K562 (cell line): ENCODE measurements around the gene EXOSC2. TPM values are rescaled to one million over a fixed set of nuclear protein-coding genes. Genes with fewer than 3 reads are reported as not detected.

Experiments used
- ATAC-seq: fragments of 200-7000 bp; cut with Tn5 transposase; 3 replicates; pipeline ENCODE4 v1.9.1; 2020; ENCODE audit warnings: moderate library complexity
- BruUV-seq: library from RNA; stranded (reverse); fragments of 400-500 nt; replicated peaks from 2 replicates; lab custom pipeline; 2021; lab: Mats Ljungman, UMichigan
- CTCF ChIA-PET: fragments of 300-600 bp; formaldehyde crosslinking; extraction: SDS; loops from one replicate; lab custom pipeline; 2021; ENCODE audit warnings: low intra/inter-chr PET ratio; lab: Yijun Ruan, JAX
- POLR2A ChIA-PET: fragments of 300-600, 350-650 bp; sonication (Branson Sonifier 250); formaldehyde crosslinking; extraction: SDS; loops from one replicate; lab custom pipeline; 2021; ENCODE audit warnings: antibody characterized with exemption, inconsistent platforms; lab: Yijun Ruan, JAX
- DNase-seq, 4 experiments: peaks; one replicate each; pipeline versions ENCODE4 v3.0.0 to v3.0.0-alpha.2; 2011 to 2018; ENCODE audit warnings: low spot score in 3 of 4, mixed read lengths in 3 of 4; ENCODE audit errors: extremely low read depth in 1 of 4
- FAIRE-seq: peaks from 2 replicates; lab custom pipeline; 2011; peaks lifted over from hg19 to GRCh38; lab: Jason Lieb, UNC
- H2AFZ ChIP-seq: 2 replicates; pipeline ENCODE4 v1.6.0; 2011; ENCODE audit warnings: low read depth, low read length, control low read depth, inconsistent platforms
- H3K27ac ChIP-seq: fragments of 200-600 bp; 3 replicates; pipeline ENCODE4 v1.8.0; 2011; ENCODE audit warnings: low read depth, mild to moderate bottlenecking, control low read depth, inconsistent platforms, low read length, moderate library complexity, mixed read lengths; ENCODE audit errors: extremely low read depth
- H3K27me3 ChIP-seq, 2 experiments: fragments of 300-600 bp in 1 of 2; 2 replicates in 1 of 2; 3 replicates in 1 of 2; pipeline versions ENCODE4 v1.6.0 to v1.8.0; 2011; ENCODE audit warnings: inconsistent platforms in 2 of 2, low read length in 2 of 2, mild to moderate bottlenecking in 1 of 2, mixed read lengths in 1 of 2, moderate library complexity in 1 of 2; ENCODE audit not compliant: control insufficient read depth in 2 of 2, insufficient read depth in 2 of 2
- H3K36me3 ChIP-seq: fragments of 300-600 bp; 3 replicates; pipeline ENCODE4 v1.8.0; 2011; ENCODE audit warnings: mild to moderate bottlenecking, low read length, inconsistent platforms; ENCODE audit not compliant: control insufficient read depth, insufficient read depth
- H3K4me1 ChIP-seq, 2 experiments: fragments of 200-600 bp in 1 of 2; replicated peaks in 1 of 2; 2 replicates in 1 of 2; 3 replicates in 1 of 2; pipeline versions ENCODE4 v1.5.1 to v1.8.0; 2011; ENCODE audit warnings: inconsistent platforms in 2 of 2, low read length in 2 of 2, mild to moderate bottlenecking in 1 of 2, mixed read lengths in 1 of 2, moderate library complexity in 1 of 2; ENCODE audit not compliant: control insufficient read depth in 2 of 2, insufficient read depth in 2 of 2
- H3K4me2 ChIP-seq: 2 replicates; pipeline ENCODE4 v1.6.1; 2011; ENCODE audit warnings: low read length, control low read depth, inconsistent platforms, mixed read lengths; ENCODE audit not compliant: insufficient read depth
- H3K4me3 ChIP-seq: fragments of 200-600 bp; sonication (generic), shearing (Covaris generic); 2 replicates; pipeline ENCODE4 v1.5.1; 2016; ENCODE audit warnings: control low read depth, inconsistent platforms
- H3K79me2 ChIP-seq: fragments of 200-600 bp; 3 replicates; pipeline ENCODE4 v1.8.0; 2011; ENCODE audit warnings: low read length, inconsistent platforms; ENCODE audit not compliant: control insufficient read depth, insufficient read depth
- H3K9ac ChIP-seq, 2 experiments: 2 replicates each; pipeline versions ENCODE4 v1.6.0 to v1.6.1; 2011; ENCODE audit warnings: low read depth in 2 of 2, low read length in 2 of 2, control low read depth in 1 of 2, inconsistent platforms in 1 of 2, mild to moderate bottlenecking in 1 of 2, mixed read lengths in 1 of 2; ENCODE audit not compliant: insufficient read depth in 1 of 2
- H3K9me1 ChIP-seq: one replicate; pipeline ENCODE4 v1.6.0; 2011; ENCODE audit warnings: inconsistent platforms, mild to moderate bottlenecking, low read length, moderate library complexity; ENCODE audit not compliant: control insufficient read depth, insufficient read depth
- H3K9me3 ChIP-seq: replicated peaks from 2 replicates; pipeline ENCODE4 v1.5.1; 2011; ENCODE audit warnings: low read depth, low read length, inconsistent platforms; ENCODE audit not compliant: control insufficient read depth, insufficient read depth
- H4K20me1 ChIP-seq: replicated peaks from 2 replicates; pipeline ENCODE4 v1.6.1; 2011; ENCODE audit warnings: low read length, inconsistent platforms, mixed read lengths; ENCODE audit not compliant: control insufficient read depth, insufficient read depth
- ATF4 ChIP-seq: fragments of 450-650 bp; formaldehyde crosslinking; IDR thresholded peaks from 2 replicates; pipeline ENCODE4 v1.4.0; 2022; ENCODE audit warnings: mild to moderate bottlenecking, moderate library complexity
- ESRRA ChIP-seq: fragments of 450-650 bp; IDR thresholded peaks from 2 replicates; pipeline ENCODE4 v1.6.1; 2014; ENCODE audit warnings: low read depth, mild to moderate bottlenecking, moderate library complexity, borderline replicate concordance
- GTF2B ChIP-seq: IDR thresholded peaks from 2 replicates; pipeline ENCODE4 v1.6.1; 2011; ENCODE audit not compliant: insufficient read length; ENCODE audit errors: extremely low read depth
- MYBL2 ChIP-seq, 2 experiments: fragments of 450-650 bp in 1 of 2; sonication (generic) in 1 of 2; formaldehyde crosslinking in 1 of 2; IDR thresholded peaks; 2 replicates each; pipeline versions ENCODE4 v1.6.1 to v1.8.1; 2017 to 2022; ENCODE audit warnings: borderline replicate concordance in 1 of 2, inconsistent platforms in 1 of 2, low read depth in 1 of 2, mild to moderate bottlenecking in 1 of 2, missing genetic modification reagents in 1 of 2, moderate library complexity in 1 of 2
- PHB2 ChIP-seq: fragments of 450-650 bp; IDR thresholded peaks from 2 replicates; pipeline ENCODE4 v1.6.1; 2017; ENCODE audit warnings: low read depth
- PTTG1 ChIP-seq: fragments of 450-650 bp; IDR thresholded peaks from 2 replicates; pipeline ENCODE4 v1.6.1; 2016; ENCODE audit warnings: low read depth, mild to moderate bottlenecking, missing genetic modification characterization, missing compliant biosample characterization
- RBM34 ChIP-seq: fragments of 200-400 bp; formaldehyde crosslinking; IDR thresholded peaks from 2 replicates; pipeline ENCODE4 v1.6.1; 2018; ENCODE audit warnings: low read length, borderline replicate concordance; ENCODE audit not compliant: insufficient read depth
- RBM39 ChIP-seq: fragments of 200-400 bp; formaldehyde crosslinking; optimal IDR thresholded peaks from 2 replicates; pipeline ENCODE3; 2018; ENCODE audit warnings: low read depth, low read length
- ZNF512 ChIP-seq: IDR thresholded peaks from 2 replicates; pipeline ENCODE4 v1.6.1; 2016; ENCODE audit warnings: missing genetic modification characterization, missing compliant biosample characterization
- ZNF589 ChIP-seq: fragments of 200-800 bp; sonication (Bioruptor generic); IDR thresholded peaks from 2 replicates; pipeline ENCODE4 v1.6.1; 2016; ENCODE audit warnings: low read depth, missing genetic modification characterization, missing compliant biosample characterization
- WGBS: fragments of 100-300 bp; shearing (Covaris generic); methylation state at CpG from one replicate; pipeline ENCODE4 v1.1.6; 2016; ENCODE audit warnings: low coverage, mixed read lengths; ENCODE audit not compliant: insufficient coverage; ENCODE audit errors: missing lambda C conversion rate; 5-methylcytosine and 5-hydroxymethylcytosine counted together
- in situ Hi-C: fragments of 300-500 bp; cut with MboI; formaldehyde crosslinking; loops from 4 replicates; pipeline ENCODE4 v1.15.0; 2018; ENCODE audit warnings: inconsistent platforms, mixed read lengths
- intact Hi-C: fragments of 100-400 bp; cut with micrococcal nuclease; formaldehyde crosslinking; loops from 2 replicates; pipeline ENCODE4 v1.14.2; 2022
- polyA plus RNA-seq, 8 experiments: library from polyadenylated mRNA; depleted of rRNA in 4 of 8; stranded (reverse) in 5 of 8; unstranded in 3 of 8; fragments of >200 nt; fragmentation: Nextera tagmentation in 2 of 8; fragmentation: Illumina TruSeq in 1 of 8; extraction: Ambion mirVana in 2 of 8; extraction: Trizol in 1 of 8; gene quantifications; 2 replicates each; pipeline versions ENCODE4 v1.2.1 to v1.2.3, GENCODE V29; 2011 to 2014; ENCODE audit warnings: inconsistent platforms in 1 of 8, missing spikeins in 1 of 8
- total RNA-seq, 7 experiments: library from RNA; depleted of rRNA in 6 of 7; stranded (reverse); fragments of >200 nt in 6 of 7; fragmentation: Illumina TruSeq in 2 of 7; extraction: Trizol in 2 of 7; gene quantifications; 2 replicates each; pipeline versions ENCODE4 v1.2.1 to v1.2.3, GENCODE V29; 2011 to 2021; ENCODE audit warnings: low replicate concordance in 1 of 7

Gene EXOSC2
- total and polyA plus RNA-seq, 9 of the 15 experiments (the other 6 are each of a cell fraction or from before 2014, with no cell fraction given): 46.0 to 101 (median 77.6) TPM

GRCh38 chr9:130710822-130711352, 17.3 kb downstream of the EXOSC2 start:
- H3K9me1 ChIP-seq: no peaks in the 10 kb centered on the region
- no peak overlapping the region for H2AFZ ChIP-seq
- ATAC-seq: no peak
- no peak overlapping the region for H3K4me2 ChIP-seq
- TF ChIP-seq PHB2 (no peak), ESRRA (peak; percentile 63; the same call in 1 of the 2 replicates)
- H3K36me3 ChIP-seq: peaks cover 9% of the 10 kb centered on the region; the same call in 2 of the 3 replicates
- H3K27ac ChIP-seq: no peak overlapping the region
- H3K9me3 ChIP-seq: no peaks in the 10 kb centered on the region
- in situ Hi-C loops: loop anchor here (25.0 kb wide), 4 partner anchors 276 to 1001 kb away; no protein-coding TSS in a partner anchor
- no peaks in the 10 kb centered on the region for H3K27me3 ChIP-seq
- peaks cover 7 to 16% of the 10 kb centered on the region in 2 experiments; a peak in 2 of 5 replicates for H3K4me1 ChIP-seq
- no TSS peak for BruUV-seq
- ChIA-PET POLR2A (interaction anchor here (0.9 to 1.1 kb wide), 2 partner anchors 8 to 11 kb away, joined by 3 read pairs; no protein-coding TSS in a partner anchor), CTCF (interaction anchor here (0.6 kb wide), 1 partner anchor 8 kb away, joined by 3 read pairs; no protein-coding TSS in a partner anchor)
- WGBS: 80% methylated on average over 8 of the region's 8 CpGs
- H3K9ac ChIP-seq: no peak overlapping the region
- peaks cover 29% of the 10 kb centered on the region for H3K79me2 ChIP-seq
- intact Hi-C loops: no loop called here
- H4K20me1 ChIP-seq: peaks cover 19% of the 10 kb centered on the region
- FAIRE-seq: no peak
- no peak overlapping the region for H3K4me3 ChIP-seq
- no peak for DNase-seq

- Histone ChIP-seq H3K27me3 (no peaks in the 10 kb centered on the region), H2AFZ (0 out of 2 replicates have a peak overlapping the region, but pooled peaks have one; percentile 98), H3K36me3 (peaks cover 6% of the 10 kb centered on the region; the same call in 1 of the 3 replicates), H3K9me3 (no peaks in the 10 kb centered on the region), H3K9ac (no peak overlapping the region), H3K79me2 (peaks cover 33% of the 10 kb centered on the region), H3K27ac (no peak overlapping the region), H3K4me3 (no peak overlapping the region), H3K4me1 (peaks cover 7 to 19% of the 10 kb centered on the region in 2 experiments; a peak in 2 of 5 replicates), H3K4me2 (no peak overlapping the region), H3K9me1 (no peaks in the 10 kb centered on the region), H4K20me1 (peaks cover 19% of the 10 kb centered on the region)
- POLR2A ChIA-PET: interaction anchor here (0.9 kb wide), 1 partner anchor 9 kb away, joined by 3 read pairs; no protein-coding TSS in a partner anchor
- no TSS peak for BruUV-seq
- in situ Hi-C loops (loop anchor here (25.0 kb wide), 4 partner anchors 276 to 1001 kb away; no protein-coding TSS in a partner anchor), intact Hi-C loops (no loop called here)
- DNase-seq (no peak), FAIRE-seq (no peak), ATAC-seq (no peak)
- CTCF ChIA-PET: interaction anchor here (0.6 kb wide), 1 partner anchor 8 kb away, joined by 3 read pairs; no protein-coding TSS in a partner anchor
- 90% methylated on average over 8 of the region's 8 CpGs for WGBS
- TF ChIP-seq ZNF512 (tag) (peak; percentile 90), PTTG1 (tag) (no peak), RBM39 (peak; percentile 87), ZNF589 (CRISPR knock-in tag) (no peak), ATF4 (CRISPR knock-in tag) (no peak), RBM34 (no peak), GTF2B (no peak), MYBL2 (IDR thresholded peaks at IDR 0.05; ENCODE audit: low read depth) (no peak), MYBL2 (CRISPR knock-in tag; IDR thresholded peaks at IDR 0.05; ENCODE audit: borderline replicate concordance) (no peak)
Measured at GRCh38 chr9:130711469-130711868, 17.9 kb downstream of the EXOSC2 start.
